Stimulated activated naive B cell treated with anti-CD40 and anti-IgM and Interleukin-4, amounts not matched to agents 10 μg/mL and 1 μg/mL and 100 μg/mL, for 72 hours (primary cell): Measurements from ENCODE around the gene CEP112.
"Not testable (repeated sequence)": the region's sequence is repeated elsewhere in the genome, so short reads cannot be mapped to it uniquely, and the experiment has no call there.

Source experiments
- ATAC-seq, 2 donors: fragments of 150-1000 bp; cut with Tn5 transposase; replicated peaks; 2 replicates each; pipeline ENCODE4 v1.10.0; 2021; ENCODE audit warnings: moderate library complexity in 1 of 2
- DNase-seq: peaks from one replicate; pipeline ENCODE4 v3.0.0; 2021
- H3K27ac Mint-ChIP-seq: one replicate; pipeline ENCODE4 v1.8.0; 2022; ENCODE audit warnings: mild to moderate bottlenecking, mixed read lengths
- H3K27me3 Mint-ChIP-seq, 2 donors: one replicate each; pipeline ENCODE4 v1.8.0; 2022; ENCODE audit warnings: mixed read lengths in 2 of 2
- H3K36me3 Mint-ChIP-seq, 2 donors: one replicate each; pipeline ENCODE4 v1.8.0; 2022; ENCODE audit warnings: mixed read lengths in 2 of 2, mild to moderate bottlenecking in 1 of 2
- H3K4me1 Mint-ChIP-seq, 2 donors: one replicate each; pipeline ENCODE4 v1.8.0; 2022; ENCODE audit warnings: mixed read lengths in 2 of 2, mild to moderate bottlenecking in 1 of 2
- H3K4me3 Mint-ChIP-seq, 2 donors: one replicate each; pipeline ENCODE4 v1.8.0; 2022; ENCODE audit warnings: mild to moderate bottlenecking in 2 of 2, mixed read lengths in 2 of 2, moderate library complexity in 1 of 2
- H3K9me3 Mint-ChIP-seq, 2 donors: one replicate each; pipeline ENCODE4 v1.8.0; 2022; ENCODE audit warnings: mixed read lengths in 2 of 2, mild to moderate bottlenecking in 1 of 2

Gene CEP112

DNA sequence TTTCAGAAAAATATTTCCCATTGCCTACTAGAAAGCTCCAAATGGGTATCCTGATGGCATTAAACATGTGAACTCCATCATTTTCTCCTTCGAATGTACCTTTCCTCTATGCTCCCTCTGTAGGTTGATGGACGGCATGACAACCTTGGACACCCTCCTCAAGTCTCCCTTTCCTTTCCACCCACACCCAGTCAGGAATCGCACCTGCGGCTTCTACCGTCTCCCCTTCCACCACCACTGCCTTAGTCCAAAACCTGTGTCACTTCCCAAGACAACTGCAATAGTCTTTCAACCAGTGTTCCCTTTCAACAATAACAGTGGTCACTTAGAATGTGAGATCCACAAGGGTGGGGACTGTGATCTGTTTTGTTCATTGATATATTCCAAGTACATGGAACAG lies 397.4 kb downstream of the CEP112 start:
- Mint-ChIP-seq H3K27ac (no peak overlapping the region), H3K4me1 (no peaks in the 10 kb centered on the region), H3K4me3 (no peak overlapping the region), H3K9me3 (no peaks in the 10 kb centered on the region), H3K27me3 (peaks cover 5 to 15% of the 10 kb centered on the region in 2 donors), H3K36me3 (no peaks in the 10 kb centered on the region)
- DNase-seq = no peak
- ATAC-seq = no peak

DNA sequence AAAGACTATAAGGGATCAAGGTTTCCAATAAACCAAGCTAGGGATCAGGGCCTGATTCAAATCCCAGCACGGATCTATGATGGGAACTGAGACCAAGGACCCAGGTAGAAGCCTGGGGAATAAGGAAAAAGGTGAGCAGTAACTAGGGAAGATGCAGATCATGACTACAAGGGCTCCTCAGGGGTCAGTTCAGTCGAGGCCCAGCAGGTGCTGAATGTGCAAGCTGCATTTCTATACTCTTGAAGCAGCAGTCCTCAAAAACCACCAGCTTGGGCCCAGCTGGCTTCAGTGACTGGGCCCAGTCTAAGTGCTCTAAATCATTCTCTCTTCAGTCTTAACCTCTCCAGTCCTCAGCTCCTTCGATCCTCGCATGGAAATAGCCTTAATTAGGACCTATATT lies 401.7 kb downstream of the CEP112 start:
- Mint-ChIP-seq H3K27ac (no peak overlapping the region), H3K4me3 (no peak overlapping the region), H3K9me3 (no peaks in the 10 kb centered on the region), H3K4me1 (no peaks in the 10 kb centered on the region), H3K36me3 (no peaks in the 10 kb centered on the region), H3K27me3 (peaks cover 9 to 18% of the 10 kb centered on the region in 2 donors)
- DNase-seq (no peak), ATAC-seq (no peak)

DNA sequence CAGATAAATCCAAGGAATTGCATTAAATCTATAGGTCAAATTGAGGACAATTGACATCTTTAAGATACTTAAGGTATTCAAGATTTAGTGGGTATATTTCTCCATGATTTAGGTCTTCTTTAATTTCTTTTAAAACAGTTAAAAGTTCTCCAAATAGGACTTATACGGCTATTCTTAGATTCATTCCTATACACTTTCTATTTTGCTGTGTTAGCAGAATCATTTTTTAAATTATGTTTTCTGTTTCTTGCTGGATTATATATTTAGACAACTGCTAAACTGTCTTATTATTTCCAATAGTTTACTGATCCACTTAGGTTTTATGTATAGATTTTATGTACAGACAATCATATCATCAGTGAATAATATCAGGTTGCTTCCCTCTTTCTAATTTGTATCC lies 404.4 kb downstream of the CEP112 start:
- ATAC-seq = no peak

DNA sequence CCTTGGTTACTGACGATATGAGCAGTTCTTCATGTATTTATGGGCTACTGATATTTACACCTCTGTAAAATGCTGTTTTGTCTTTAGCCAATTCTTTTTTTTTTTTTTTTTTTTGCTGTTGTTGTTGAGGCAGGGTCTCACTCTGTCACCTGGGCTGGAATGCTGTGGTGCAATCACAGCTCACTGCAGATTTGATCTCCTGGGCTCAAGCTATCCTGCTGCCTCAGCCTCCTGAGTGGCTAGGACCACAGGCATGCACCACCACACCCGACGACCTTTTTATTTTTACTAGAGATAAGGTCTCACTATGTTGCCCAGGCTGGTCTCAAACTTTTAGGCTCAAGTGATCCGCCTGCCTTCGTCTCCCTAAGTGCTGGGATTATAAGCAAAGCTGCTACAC lies 405.5 kb downstream of the CEP112 start:
- no peak overlapping the region for H3K27ac Mint-ChIP-seq
- H3K9me3 Mint-ChIP-seq = peaks cover 0 to 5% of the 10 kb centered on the region in 2 donors
- DNase-seq (no peak), ATAC-seq (no peak)
- H3K4me1 Mint-ChIP-seq = no peaks in the 10 kb centered on the region
- peaks cover 4 to 15% of the 10 kb centered on the region in 2 donors for H3K27me3 Mint-ChIP-seq
- no peaks in the 10 kb centered on the region for H3K36me3 Mint-ChIP-seq
- no peak overlapping the region for H3K4me3 Mint-ChIP-seq

More for the DNA sequence above, 404.4 kb downstream of the CEP112 start:
- Mint-ChIP-seq H3K36me3 (no peaks in the 10 kb centered on the region), H3K4me3 (no peak overlapping the region), H3K27me3 (peaks cover 4 to 8% of the 10 kb centered on the region in 2 donors), H3K4me1 (no peaks in the 10 kb centered on the region), H3K9me3 (no peaks in the 10 kb centered on the region), H3K27ac (no peak overlapping the region)
- no peak for DNase-seq

DNA sequence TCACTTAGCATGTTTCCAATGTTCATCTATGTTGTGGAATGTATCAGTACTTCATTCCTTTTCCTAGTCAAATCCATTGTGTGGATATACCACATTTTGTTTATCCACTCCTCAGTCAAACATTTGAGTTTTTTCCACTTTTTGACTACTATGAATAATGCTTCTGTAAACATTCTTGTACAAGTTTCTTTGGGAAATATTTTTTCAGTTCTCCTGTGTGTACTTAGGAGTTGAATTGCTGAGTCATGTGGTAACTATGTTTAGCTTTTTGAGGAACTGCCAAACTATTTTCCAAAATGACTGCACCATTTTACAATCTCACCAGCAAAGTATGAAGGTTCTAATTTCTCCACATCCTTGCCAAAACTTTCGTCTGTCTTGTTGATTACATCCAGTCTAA lies 406.8 kb downstream of the CEP112 start:
- Mint-ChIP-seq H3K36me3 (no peaks in the 10 kb centered on the region), H3K9me3 (peaks cover 3 to 6% of the 10 kb centered on the region in 2 donors)
- DNase-seq = no peak

DNA sequence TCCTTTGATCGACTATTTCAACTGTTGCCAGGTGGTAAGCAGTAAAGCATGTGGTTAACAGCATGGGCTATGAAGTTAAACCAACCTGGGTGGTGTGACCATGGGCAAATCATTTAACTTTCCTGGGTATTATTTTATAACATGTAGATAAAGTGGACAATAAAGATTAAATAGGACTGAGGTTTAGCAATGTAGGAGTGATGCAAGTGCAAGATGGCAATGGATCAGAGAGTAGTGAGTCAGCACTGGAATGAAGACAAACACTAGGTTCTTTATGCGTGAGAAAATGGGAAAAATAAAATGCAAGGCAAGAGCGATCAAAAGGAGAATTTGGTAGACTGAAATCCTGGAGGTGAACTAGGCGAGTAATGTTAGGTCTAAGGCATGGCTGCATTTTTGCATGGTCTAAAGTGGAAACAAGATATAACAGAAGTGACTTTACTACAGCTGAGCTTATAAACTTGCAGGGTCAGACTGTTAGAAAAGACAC lies 408.0 kb downstream of the CEP112 start:
- Mint-ChIP-seq H3K4me1 (no peaks in the 10 kb centered on the region), H3K36me3 (no peaks in the 10 kb centered on the region), H3K27ac (no peak overlapping the region), H3K27me3 (peaks cover 2 to 9% of the 10 kb centered on the region in 2 donors), H3K9me3 (peaks cover 3 to 6% of the 10 kb centered on the region in 2 donors), H3K4me3 (no peak overlapping the region)
- ATAC-seq (no peak), DNase-seq (no peak)

More for the DNA sequence above, 406.8 kb downstream of the CEP112 start:
- ATAC-seq = no peak
- peaks cover 4 to 15% of the 10 kb centered on the region in 2 donors for H3K27me3 Mint-ChIP-seq
- no peaks in the 10 kb centered on the region for H3K4me1 Mint-ChIP-seq
- no peak overlapping the region for H3K27ac Mint-ChIP-seq
- H3K4me3 Mint-ChIP-seq = no peak overlapping the region

DNA sequence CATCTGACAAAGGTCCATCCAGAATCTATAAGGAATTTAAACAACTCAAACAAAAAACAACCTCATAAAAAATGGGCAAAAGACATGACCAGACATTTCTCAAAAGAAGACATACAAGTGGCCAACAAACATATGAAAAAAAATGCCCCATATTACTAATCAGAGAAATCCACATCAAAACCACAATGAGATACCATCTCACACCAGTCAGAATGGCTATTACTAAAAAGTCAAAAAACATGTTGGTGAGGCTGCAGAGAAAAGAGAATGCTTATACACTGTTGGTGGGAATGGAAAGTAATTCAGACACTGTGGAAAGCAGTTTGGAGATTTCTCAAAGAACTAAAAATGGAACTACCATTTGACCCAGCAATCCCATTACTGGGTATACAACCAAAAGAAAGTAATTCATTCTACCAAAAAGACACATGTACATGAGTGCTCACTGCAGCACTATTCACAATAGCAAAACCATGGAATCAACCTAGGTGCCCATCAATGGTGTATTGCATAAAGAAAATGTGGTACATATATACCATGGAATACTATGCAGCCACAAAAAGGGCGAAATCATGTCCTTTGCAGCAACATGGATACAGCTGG lies 409.7 kb downstream of the CEP112 start:
- not testable (repeated sequence) for DNase-seq, H3K9me3 Mint-ChIP-seq, H3K27ac Mint-ChIP-seq, ATAC-seq, H3K4me3 Mint-ChIP-seq, H3K4me1 Mint-ChIP-seq, H3K36me3 Mint-ChIP-seq, H3K27me3 Mint-ChIP-seq

DNA sequence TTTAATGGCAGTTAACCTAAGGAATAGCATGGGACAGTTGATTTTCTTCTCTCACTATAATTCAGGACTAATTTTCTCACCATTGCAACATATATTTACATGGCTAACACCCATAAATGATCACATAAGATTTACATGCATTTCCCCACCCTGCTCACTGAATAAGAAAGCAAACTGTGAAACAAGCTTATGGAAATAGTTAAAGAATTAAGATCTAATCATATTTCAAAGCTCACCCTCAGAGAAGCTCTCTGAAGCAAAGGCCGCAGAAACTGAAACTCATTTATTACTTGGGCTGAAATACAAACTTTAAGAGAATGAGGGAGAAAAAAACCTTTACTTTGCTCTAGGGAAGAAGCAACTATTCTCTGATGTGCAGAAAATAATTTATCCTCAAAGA lies 411.8 kb downstream of the CEP112 start:
- Mint-ChIP-seq H3K4me3 (no peak overlapping the region), H3K9me3 (peaks cover 3 to 6% of the 10 kb centered on the region in 2 donors), H3K27me3 (peaks cover 6 to 7% of the 10 kb centered on the region in 2 donors), H3K36me3 (no peaks in the 10 kb centered on the region), H3K4me1 (no peaks in the 10 kb centered on the region), H3K27ac (no peak overlapping the region)
- ATAC-seq (no peak), DNase-seq (no peak)

DNA sequence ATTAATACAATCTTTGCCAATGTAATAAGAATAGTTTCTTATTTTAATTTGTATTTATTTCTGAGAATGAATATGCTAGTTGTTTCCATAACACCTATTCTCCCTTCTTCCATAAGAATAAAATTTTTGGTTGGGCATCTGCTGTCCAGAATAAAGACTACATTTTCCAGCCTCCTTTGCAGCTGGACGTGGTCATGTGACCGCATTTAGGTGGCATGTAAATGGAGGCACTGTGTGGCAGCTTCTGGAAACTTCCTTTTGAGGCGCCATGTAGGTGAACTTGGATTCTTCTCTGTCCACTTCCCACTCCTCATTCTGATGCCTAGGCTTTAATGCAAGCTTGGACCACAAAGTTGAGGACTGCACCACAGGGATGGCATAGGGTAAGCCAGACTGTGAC lies 415.0 kb downstream of the CEP112 start:
- ATAC-seq = no peak
- peaks cover 3% of the 10 kb centered on the region in 2 donors for H3K9me3 Mint-ChIP-seq
- peaks cover 4 to 7% of the 10 kb centered on the region in 2 donors for H3K27me3 Mint-ChIP-seq
- no peaks in the 10 kb centered on the region for H3K4me1 Mint-ChIP-seq
- H3K4me3 Mint-ChIP-seq = no peak overlapping the region
- H3K36me3 Mint-ChIP-seq = no peaks in the 10 kb centered on the region
- no peak for DNase-seq
- H3K27ac Mint-ChIP-seq = no peak overlapping the region

DNA sequence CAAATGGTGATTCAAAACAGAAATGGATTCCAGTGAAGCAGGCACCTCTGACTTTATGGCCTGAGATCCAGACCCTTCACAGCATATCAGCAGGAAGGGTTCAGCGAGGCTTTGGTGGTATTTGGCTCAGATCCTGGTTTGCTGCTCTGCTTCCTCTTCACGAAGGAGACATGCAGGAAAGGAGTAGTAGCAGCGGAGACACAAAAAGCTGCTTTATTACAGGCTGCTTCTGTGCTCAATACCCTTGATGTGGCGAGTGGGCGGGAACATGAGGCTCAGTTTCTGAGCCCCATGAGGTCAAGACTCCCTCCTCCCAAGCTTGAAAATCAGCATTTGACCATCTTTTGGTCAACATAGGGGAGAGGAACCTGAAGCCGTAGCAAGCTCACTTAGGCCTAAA lies 417.1 kb downstream of the CEP112 start:
- ATAC-seq (no peak), DNase-seq (no peak)
- H3K9me3 Mint-ChIP-seq = no peaks in the 10 kb centered on the region
- no peak overlapping the region for H3K4me3 Mint-ChIP-seq
- peaks cover 0 to 7% of the 10 kb centered on the region in 2 donors for H3K27me3 Mint-ChIP-seq
- H3K4me1 Mint-ChIP-seq = no peaks in the 10 kb centered on the region
- no peaks in the 10 kb centered on the region for H3K36me3 Mint-ChIP-seq
- H3K27ac Mint-ChIP-seq = peak overlapping the region; percentile 37

DNA sequence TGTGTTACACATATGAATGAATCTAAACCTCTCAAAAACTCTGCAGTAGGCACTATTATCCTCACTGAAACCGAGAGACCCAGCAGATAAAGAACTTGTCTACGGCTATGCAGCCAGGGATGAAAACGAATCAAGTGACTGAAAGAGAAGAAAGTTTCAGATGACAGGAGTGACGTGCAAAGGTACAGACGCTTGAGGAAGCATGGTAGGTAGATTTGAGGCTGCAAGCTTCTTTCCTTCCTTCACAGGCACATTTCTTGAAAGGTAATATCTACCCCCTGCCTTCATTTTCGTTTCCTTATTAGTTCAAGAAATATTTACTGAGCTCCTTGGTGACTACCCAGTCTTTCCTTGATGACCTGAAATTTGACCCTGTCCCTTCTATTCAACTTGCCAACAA lies 418.9 kb downstream of the CEP112 start:
- DNase-seq = no peak
- Mint-ChIP-seq H3K4me3 (no peak overlapping the region), H3K4me1 (no peaks in the 10 kb centered on the region), H3K9me3 (no peaks in the 10 kb centered on the region), H3K36me3 (no peaks in the 10 kb centered on the region), H3K27me3 (peaks cover 0 to 3% of the 10 kb centered on the region in 2 donors), H3K27ac (no peak overlapping the region)
- ATAC-seq = no peak

DNA sequence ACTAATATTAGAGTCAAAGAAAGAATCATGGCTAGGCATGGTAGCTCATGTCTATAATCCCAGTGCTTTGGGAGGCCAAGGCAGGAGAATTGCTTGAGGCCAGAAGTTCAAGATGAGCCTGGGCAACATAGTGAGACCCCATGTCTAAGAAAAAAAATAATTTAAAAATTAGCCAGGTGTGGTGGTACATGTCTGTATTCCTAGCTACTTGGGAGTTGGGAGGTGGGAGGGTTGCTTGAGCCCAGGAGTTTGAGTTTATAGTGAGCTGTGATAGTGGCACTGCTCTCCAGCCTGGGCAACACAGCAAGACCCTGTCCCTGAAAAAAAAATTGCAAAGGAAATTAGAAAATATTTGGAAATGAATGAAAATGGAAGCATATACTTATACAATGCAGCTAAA lies 420.2 kb downstream of the CEP112 start:
- DNase-seq = no peak
- Mint-ChIP-seq H3K4me1 (no peaks in the 10 kb centered on the region), H3K27ac (no peak overlapping the region), H3K27me3 (no peaks in the 10 kb centered on the region), H3K9me3 (no peaks in the 10 kb centered on the region), H3K4me3 (no peak overlapping the region), H3K36me3 (no peaks in the 10 kb centered on the region)
- ATAC-seq = no peak

DNA sequence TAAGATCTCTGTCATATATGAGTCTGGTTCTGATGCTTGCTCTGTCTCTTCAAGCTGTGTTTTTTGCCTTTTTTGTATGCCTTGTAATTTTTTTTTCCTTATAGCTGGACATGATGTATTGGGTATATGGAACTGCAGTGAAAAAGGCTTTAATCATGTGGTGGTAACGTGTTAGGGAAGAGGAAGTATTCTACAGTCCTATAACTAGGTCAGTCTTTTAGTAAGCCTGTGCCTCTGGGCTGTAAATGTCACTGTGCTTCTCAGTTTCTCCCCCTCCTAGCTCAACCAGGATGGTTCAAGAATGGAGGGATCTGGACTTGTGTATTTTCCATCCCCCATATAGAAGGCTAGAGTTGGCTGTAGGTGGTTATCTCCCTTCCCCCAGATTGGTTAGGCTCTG lies 428.1 kb downstream of the CEP112 start:
- H3K27me3 Mint-ChIP-seq = peaks cover 9 to 21% of the 10 kb centered on the region in 2 donors
- H3K36me3 Mint-ChIP-seq = peaks cover 2 to 3% of the 10 kb centered on the region in 2 donors
- DNase-seq = no peak
- no peak overlapping the region for H3K4me3 Mint-ChIP-seq
- H3K27ac Mint-ChIP-seq = no peak overlapping the region
- no peaks in the 10 kb centered on the region for H3K4me1 Mint-ChIP-seq
- no peak for ATAC-seq
- peaks cover 4 to 5% of the 10 kb centered on the region in 2 donors for H3K9me3 Mint-ChIP-seq

DNA sequence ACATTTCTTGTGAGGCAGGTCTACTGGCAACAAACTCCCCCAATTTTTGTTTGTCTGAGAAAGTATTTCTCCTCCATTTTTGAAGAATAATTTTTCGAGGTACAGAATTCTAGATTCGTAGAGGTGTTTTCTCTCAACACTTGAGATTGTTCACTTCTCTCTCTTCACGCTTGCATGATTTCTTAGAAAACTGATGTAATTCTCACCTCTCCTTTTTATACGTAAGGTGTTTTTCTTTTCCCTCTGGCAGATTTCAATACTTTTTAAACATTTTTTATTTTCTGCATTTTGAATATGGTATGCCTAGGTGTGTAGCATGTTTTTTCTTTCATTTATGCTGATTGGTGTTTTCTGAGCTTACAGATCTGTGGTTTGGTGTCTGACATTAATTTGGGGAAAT lies 429.0 kb downstream of the CEP112 start:
- Mint-ChIP-seq H3K4me1 (no peaks in the 10 kb centered on the region), H3K9me3 (peaks cover 4 to 5% of the 10 kb centered on the region in 2 donors), H3K36me3 (peaks cover 2 to 3% of the 10 kb centered on the region in 2 donors), H3K27me3 (peaks cover 9 to 21% of the 10 kb centered on the region in 2 donors), H3K4me3 (no peak overlapping the region), H3K27ac (no peak overlapping the region)
- ATAC-seq (no peak), DNase-seq (no peak)

DNA sequence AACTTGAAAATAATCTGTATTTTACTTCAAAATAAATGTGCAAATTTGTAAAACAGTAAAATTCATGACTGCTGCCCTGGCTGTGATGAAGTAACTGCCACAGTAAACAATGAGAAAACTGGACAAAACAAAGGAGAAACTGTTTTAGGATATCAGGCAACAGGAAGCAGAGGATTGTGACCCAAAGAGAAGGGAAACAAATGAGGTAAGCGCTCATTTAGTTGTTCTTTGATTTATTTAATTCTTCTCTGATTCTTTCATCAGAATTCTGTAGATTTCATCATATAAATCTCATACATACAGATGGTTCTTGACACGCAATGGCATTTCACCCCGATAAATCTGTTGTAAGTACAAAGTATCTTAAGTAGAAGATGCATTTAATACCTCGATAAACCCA lies 432.4 kb downstream of the CEP112 start:
- DNase-seq (no peak), ATAC-seq (no peak)
- no peaks in the 10 kb centered on the region for H3K4me1 Mint-ChIP-seq
- H3K27ac Mint-ChIP-seq = no peak overlapping the region
- no peaks in the 10 kb centered on the region for H3K36me3 Mint-ChIP-seq
- no peak overlapping the region for H3K4me3 Mint-ChIP-seq
- H3K27me3 Mint-ChIP-seq = peaks cover 0 to 12% of the 10 kb centered on the region in 2 donors
- peaks cover 0 to 3% of the 10 kb centered on the region in 2 donors for H3K9me3 Mint-ChIP-seq
